ENCODE data around the gene RBM17. TPM values are rescaled to one million over a fixed set of nuclear protein-coding genes. Genes with fewer than 3 reads are reported as not detected.

The RBM17 gene
- total RNA-seq, 1 experiment from 2014 or later, result 28.4 TPM

- H4K20me1 ChIP-seq (ENCODE audit: low read length), result no peaks in the 10 kb centered on the region
- H3K9me2 ChIP-seq (replicated peaks; ENCODE audit: low read length), result no peaks in the 10 kb centered on the region
- DNase-seq (no peak), ATAC-seq (no peak)
- CTCF ChIA-PET, result no interaction called here
- no peak for TF ChIP-seq CTCF (conservative IDR thresholded peaks at IDR 0.05; ENCODE audit: low read depth, low read length)
- no peak for TF ChIP-seq EZH2phosphoT487 (IDR thresholded peaks at IDR 0.05; ENCODE audit: borderline replicate concordance, low read length)
- no peaks in the 10 kb centered on the region for H3K9me3 ChIP-seq (ENCODE audit: low read length)
- no TSS peak for BruUV-seq (replicated peaks)
- no peak overlapping the region for H3K9ac ChIP-seq (ENCODE audit: low read length)
- H3K27me3 ChIP-seq (ENCODE audit: low read length), result no peaks in the 10 kb centered on the region
- POLR2A ChIA-PET (ENCODE audit: unreplicated experiment), result no interaction called here
- no peak overlapping the region for H3K4me2 ChIP-seq (ENCODE audit: low read length)
- peaks cover 18% of the 10 kb centered on the region for H3K4me1 ChIP-seq (ENCODE audit: insufficient read depth, low read length)
- intact Hi-C loops (cut with micrococcal nuclease), result no loop called here
- no peaks in the 10 kb centered on the region for H3F3A ChIP-seq (ENCODE audit: low read length, unreplicated experiment)
- no peak overlapping the region for H3K27ac ChIP-seq (ENCODE audit: low read length)
- H2AFZ ChIP-seq (ENCODE audit: low read length), result no peak overlapping the region
- H3K36me3 ChIP-seq (ENCODE audit: low read depth, low read length), result peaks cover 18% of the 10 kb centered on the region
- H3K79me2 ChIP-seq (ENCODE audit: low read length), result no peaks in the 10 kb centered on the region
- no peak overlapping the region for H3K4me3 ChIP-seq (ENCODE audit: low read length)
Observed at GRCh38 chr10:6116806-6117205, 28.0 kb downstream of the RBM17 start.

GRCh38 chr10:6117711-6118110, 28.9 kb downstream of the RBM17 start:
- peaks cover 18% of the 10 kb centered on the region for H3K36me3 ChIP-seq (ENCODE audit: low read depth, low read length)
- H2AFZ ChIP-seq (ENCODE audit: low read length), result no peak overlapping the region
- peaks cover 18% of the 10 kb centered on the region for H3K4me1 ChIP-seq (ENCODE audit: insufficient read depth, low read length)
- no peak overlapping the region for H3K9ac ChIP-seq (ENCODE audit: low read length)
- H3K9me2 ChIP-seq (replicated peaks; ENCODE audit: low read length), result no peaks in the 10 kb centered on the region
- POLR2A ChIA-PET (ENCODE audit: unreplicated experiment), result no interaction called here
- no peak overlapping the region for H3K4me3 ChIP-seq (ENCODE audit: low read length)
- ATAC-seq, result no peak
- no peaks in the 10 kb centered on the region for H3F3A ChIP-seq (ENCODE audit: low read length, unreplicated experiment)
- H3K27me3 ChIP-seq (ENCODE audit: low read length), result no peaks in the 10 kb centered on the region
- H3K9me3 ChIP-seq (ENCODE audit: low read length), result no peaks in the 10 kb centered on the region
- CTCF ChIA-PET, result no interaction called here
- no TSS peak for BruUV-seq (replicated peaks)
- no peak for TF ChIP-seq EZH2phosphoT487 (IDR thresholded peaks at IDR 0.05; ENCODE audit: borderline replicate concordance, low read length)
- no peak for TF ChIP-seq CTCF (conservative IDR thresholded peaks at IDR 0.05; ENCODE audit: low read depth, low read length)
- no peak for TF ChIP-seq EZH2 (IDR thresholded peaks at IDR 0.05; ENCODE audit: low read length, unreplicated experiment)
- H4K20me1 ChIP-seq (ENCODE audit: low read length), result no peaks in the 10 kb centered on the region
- intact Hi-C loops (cut with micrococcal nuclease), result no loop called here
- DNase-seq, result no peak
- no peak overlapping the region for H3K27ac ChIP-seq (ENCODE audit: low read length)
- H3K79me2 ChIP-seq (ENCODE audit: low read length), result no peaks in the 10 kb centered on the region
- H3K4me2 ChIP-seq (ENCODE audit: low read length), result no peak overlapping the region

GRCh38 chr10:6119423-6119822, 30.6 kb downstream of the RBM17 start:
- no peak overlapping the region for H3K4me3 ChIP-seq (ENCODE audit: low read length)
- no peak overlapping the region for H3K27ac ChIP-seq (ENCODE audit: low read length)
- no peak overlapping the region for H3K9ac ChIP-seq (ENCODE audit: low read length)
- POLR2A ChIA-PET (ENCODE audit: unreplicated experiment), result no interaction called here
- peaks cover 2% of the 10 kb centered on the region; the same call in 1 of the 2 replicates for H3K36me3 ChIP-seq (ENCODE audit: low read depth, low read length)
- no peak overlapping the region for H2AFZ ChIP-seq (ENCODE audit: low read length)
- H3K4me2 ChIP-seq (ENCODE audit: low read length), result no peak overlapping the region
- no peak for DNase-seq
- no peak for ATAC-seq
- no peaks in the 10 kb centered on the region for H4K20me1 ChIP-seq (ENCODE audit: low read length)
- H3K27me3 ChIP-seq (ENCODE audit: low read length), result no peaks in the 10 kb centered on the region
- intact Hi-C loops (cut with micrococcal nuclease), result no loop called here
- no peaks in the 10 kb centered on the region for H3F3A ChIP-seq (ENCODE audit: low read length, unreplicated experiment)
- BruUV-seq (replicated peaks), result no TSS peak
- H3K9me2 ChIP-seq (replicated peaks; ENCODE audit: low read length), result no peaks in the 10 kb centered on the region
- H3K4me1 ChIP-seq (ENCODE audit: insufficient read depth, low read length), result peaks cover 13% of the 10 kb centered on the region
- CTCF ChIA-PET, result interaction anchor here (0.6 kb wide), 1 partner anchor 1568 kb away, joined by 3 read pairs; no protein-coding TSS in a partner anchor
- no peaks in the 10 kb centered on the region for H3K9me3 ChIP-seq (ENCODE audit: low read length)
- TF ChIP-seq CTCF (conservative IDR thresholded peaks at IDR 0.05; ENCODE audit: low read depth, low read length) (no peak), EZH2phosphoT487 (IDR thresholded peaks at IDR 0.05; ENCODE audit: borderline replicate concordance, low read length) (no peak), EZH2 (IDR thresholded peaks at IDR 0.05; ENCODE audit: low read length, unreplicated experiment) (no peak)
- H3K79me2 ChIP-seq (ENCODE audit: low read length), result no peaks in the 10 kb centered on the region

All from PC-3 (cell line).